H9 (cell line): ENCODE measurements around the gene IDH3B. TPM values are rescaled to one million over a fixed set of nuclear protein-coding genes. Genes with fewer than 3 reads are reported as not detected.
A peak's percentile ranks its signal among the peaks of the same experiment; 100 is the strongest.

ENCODE experiments used
- DNase-seq: peaks from one replicate; pipeline ENCODE4 v3.0.0-alpha.2; 2017
- H2AFZ ChIP-seq: one replicate; pipeline ENCODE4 v1.6.1; 2013; ENCODE audit warnings: mild to moderate bottlenecking, low read length, control low read depth, moderate library complexity
- H2AK5ac ChIP-seq: 2 replicates; pipeline ENCODE4 v1.6.1; 2013; ENCODE audit warnings: low read length, control low read depth, mixed read lengths; ENCODE audit not compliant: insufficient read length
- H2BK120ac ChIP-seq: one replicate; pipeline ENCODE4 v1.6.1; 2013; ENCODE audit warnings: low read depth, mild to moderate bottlenecking, low read length, control low read depth, inconsistent platforms; ENCODE audit not compliant: poor library complexity, severe bottlenecking
- H2BK12ac ChIP-seq: 2 replicates; pipeline ENCODE4 v1.6.1; 2013; ENCODE audit warnings: low read length, control low read depth, mixed read lengths, low read depth; ENCODE audit not compliant: insufficient read length
- H2BK15ac ChIP-seq: 2 replicates; pipeline ENCODE4 v1.6.1; 2013; ENCODE audit warnings: low read depth, low read length, control low read depth
- H2BK20ac ChIP-seq: one replicate; pipeline ENCODE4 v1.6.1; 2013; ENCODE audit warnings: low read depth, mild to moderate bottlenecking, low read length, control low read depth, inconsistent platforms; ENCODE audit not compliant: poor library complexity, severe bottlenecking
- H2BK5ac ChIP-seq: 2 replicates; pipeline ENCODE4 v1.6.1; 2013; ENCODE audit warnings: low read length, control low read depth, mixed read lengths; ENCODE audit not compliant: insufficient read length
- H3K14ac ChIP-seq: 2 replicates; pipeline ENCODE4 v1.6.1; 2013; ENCODE audit warnings: low read length, control low read depth; ENCODE audit not compliant: insufficient read depth
- H3K18ac ChIP-seq: 2 replicates; pipeline ENCODE4 v1.6.1; 2013; ENCODE audit warnings: low read depth, mild to moderate bottlenecking, mixed read lengths, low read length, control low read depth; ENCODE audit not compliant: insufficient read length
- H3K23ac ChIP-seq: 2 replicates; pipeline ENCODE4 v1.6.1; 2013; ENCODE audit warnings: low read length, control low read depth, mixed read lengths, low read depth; ENCODE audit not compliant: insufficient read length
- H3K23me2 ChIP-seq: 2 replicates; pipeline ENCODE4 v1.6.1; 2013; ENCODE audit warnings: low read depth, mild to moderate bottlenecking, mixed read lengths, low read length, control low read depth; ENCODE audit not compliant: insufficient read length, poor library complexity, severe bottlenecking
- H3K27ac ChIP-seq: 2 replicates; pipeline ENCODE4 v1.5.1; 2013; ENCODE audit warnings: low read length, control low read depth, mixed read lengths, low read depth; ENCODE audit not compliant: insufficient read length
- H3K27me3 ChIP-seq: 2 replicates; pipeline ENCODE4 v1.6.1; 2013; ENCODE audit warnings: low read length, control low read depth, inconsistent platforms; ENCODE audit not compliant: insufficient read depth
- H3K4ac ChIP-seq: 2 replicates; pipeline ENCODE4 v1.6.1; 2013; ENCODE audit warnings: low read depth, mild to moderate bottlenecking, control low read depth, inconsistent platforms, low read length, moderate library complexity
- H3K4me1 ChIP-seq: 2 replicates; pipeline ENCODE4 v1.6.1; 2013; ENCODE audit warnings: low read length, control low read depth, inconsistent platforms; ENCODE audit not compliant: insufficient read depth
- H3K4me2 ChIP-seq: 2 replicates; pipeline ENCODE4 v1.6.1; 2013; ENCODE audit warnings: low read length, control low read depth, mixed read lengths; ENCODE audit not compliant: insufficient read length, insufficient read depth
- H3K56ac ChIP-seq: 2 replicates; pipeline ENCODE4 v1.6.1; 2013; ENCODE audit warnings: low read depth, mild to moderate bottlenecking, mixed read lengths, low read length, control low read depth; ENCODE audit not compliant: insufficient read length
- H3K79me1 ChIP-seq: 2 replicates; pipeline ENCODE4 v1.6.1; 2013; ENCODE audit warnings: low read depth, mild to moderate bottlenecking, moderate library complexity, low read length, control low read depth, inconsistent platforms; ENCODE audit not compliant: insufficient read depth, poor library complexity, severe bottlenecking
- H3K79me2 ChIP-seq: 2 replicates; pipeline ENCODE4 v1.6.1; 2013; ENCODE audit warnings: low read length, control low read depth, inconsistent platforms; ENCODE audit not compliant: insufficient read depth
- H3K9ac ChIP-seq: 2 replicates; pipeline ENCODE4 v1.6.1; 2013; ENCODE audit warnings: low read length, control low read depth, mixed read lengths; ENCODE audit not compliant: insufficient read length; ENCODE audit errors: extremely low read depth
- H3K9me3 ChIP-seq: one replicate; pipeline ENCODE4 v1.6.1; 2013; ENCODE audit warnings: low read depth, low read length, inconsistent platforms; ENCODE audit not compliant: control insufficient read depth
- H3T11ph ChIP-seq: one replicate; pipeline ENCODE4 v1.6.1; 2013; ENCODE audit warnings: mild to moderate bottlenecking, low read length, control low read depth, inconsistent platforms
- H4K20me1 ChIP-seq: one replicate; pipeline ENCODE4 v1.6.1; 2013; ENCODE audit not compliant: control insufficient read depth, insufficient read length, insufficient read depth
- H4K5ac ChIP-seq: 2 replicates; pipeline ENCODE4 v1.6.1; 2013; ENCODE audit warnings: low read depth, mild to moderate bottlenecking, mixed read lengths, low read length, control low read depth; ENCODE audit not compliant: insufficient read length
- H4K8ac ChIP-seq: replicated peaks from 2 replicates; pipeline ENCODE4 v1.6.1; 2013; ENCODE audit warnings: low read length, control low read depth, mixed read lengths, low read depth; ENCODE audit not compliant: insufficient read length
- H4K91ac ChIP-seq: 2 replicates; pipeline ENCODE4 v1.6.1; 2013; ENCODE audit warnings: low read depth, mild to moderate bottlenecking, moderate library complexity, mixed read lengths, low read length, control low read depth; ENCODE audit not compliant: insufficient read length
- H3K27ac Mint-ChIP-seq, 3 experiments: 2 replicates in 2 of 3; 3 replicates in 1 of 3; pipeline ENCODE4 v1.8.0; 2020 to 2021; ENCODE audit warnings: mixed read lengths in 3 of 3, mild to moderate bottlenecking in 1 of 3, moderate library complexity in 1 of 3
- H3K27me3 Mint-ChIP-seq: 2 replicates; pipeline ENCODE4 v1.8.0; 2021; ENCODE audit warnings: low read depth, mild to moderate bottlenecking, moderate library complexity, mixed read lengths
- H3K36me3 Mint-ChIP-seq, 3 experiments: 2 replicates in 2 of 3; 3 replicates in 1 of 3; pipeline ENCODE4 v1.8.0; 2020 to 2021; ENCODE audit warnings: low read depth in 3 of 3, mixed read lengths in 3 of 3; ENCODE audit not compliant: insufficient read depth in 1 of 3
- H3K4me1 Mint-ChIP-seq, 2 experiments: 2 replicates each; pipeline ENCODE4 v1.8.0; 2020; ENCODE audit warnings: mixed read lengths in 2 of 2
- H3K4me3 Mint-ChIP-seq, 2 experiments: 2 replicates in 1 of 2; 3 replicates in 1 of 2; pipeline ENCODE4 v1.8.0; 2020 to 2021; ENCODE audit warnings: mild to moderate bottlenecking in 2 of 2, mixed read lengths in 2 of 2, moderate library complexity in 1 of 2
- H3K9me3 Mint-ChIP-seq, 2 experiments: 2 replicates in 1 of 2; 3 replicates in 1 of 2; pipeline ENCODE4 v1.8.0; 2020; ENCODE audit warnings: mild to moderate bottlenecking in 2 of 2, mixed read lengths in 2 of 2, moderate library complexity in 1 of 2
- CTCF ChIP-seq: fragments of 200-600 bp; sonication (generic); conservative IDR thresholded peaks from 3 replicates; pipeline ENCODE4 v1.8.0; 2021; ENCODE audit warnings: antibody characterized with exemption, mild to moderate bottlenecking
- WGBS: extraction: QIAGEN DNeasy Blood & Tissue Kit; methylation state at CpG from one replicate; pipeline ENCODE4 v1.1.7; 2013; ENCODE audit warnings: missing lambda C conversion rate, low lambda C conversion rate, mixed read lengths; ENCODE audit not compliant: insufficient read length; ENCODE audit errors: extremely low coverage; 5-methylcytosine and 5-hydroxymethylcytosine counted together
- total RNA-seq: library from RNA; stranded (reverse); gene quantifications from 2 replicates; pipeline ENCODE4 v1.2.1, GENCODE V29; 2021

IDH3B gene
- total RNA-seq, 1 experiment from 2014 or later = 114 TPM

DNA sequence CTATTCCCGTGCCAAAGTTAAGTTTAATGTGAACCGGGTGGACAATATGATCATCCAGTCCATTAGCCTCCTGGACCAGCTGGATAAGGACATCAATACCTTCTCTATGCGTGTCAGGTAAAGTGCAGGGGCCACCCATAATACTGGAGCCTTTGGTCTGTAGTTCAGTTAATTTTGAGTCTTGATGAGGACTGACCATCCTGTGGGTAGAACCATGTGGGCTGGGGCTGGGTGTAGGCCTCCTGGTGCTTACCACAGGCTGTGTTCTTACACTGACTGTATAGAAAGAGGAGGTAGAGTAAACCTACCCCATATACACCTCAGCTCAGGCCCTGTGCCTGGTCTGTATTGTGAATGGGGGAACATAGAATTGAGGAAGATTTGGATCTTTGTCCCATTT, 9.2 kb downstream of the IDH3B start:
- WGBS = no CpG with 5 or more reads among the region's 3 CpGs
- peaks cover 53 to 73% (median 68%) of the 10 kb centered on the region in 3 experiments for H3K36me3 Mint-ChIP-seq

More for the DNA sequence above, 9.2 kb downstream of the IDH3B start:
- H3K27ac ChIP-seq = no peak overlapping the region
- H2BK120ac ChIP-seq = no peak overlapping the region
- no peak overlapping the region for H3T11ph ChIP-seq
- peak overlapping the region in 2 of 3 experiments; percentile 59 to 84; a peak in 4 of 7 replicates for H3K27ac Mint-ChIP-seq
- no peak for TF ChIP-seq CTCF
- peak overlapping the region; percentile 96 for H3K4me2 ChIP-seq
- H3K23ac ChIP-seq = no peak overlapping the region
- no peak overlapping the region for H2BK12ac ChIP-seq
- H3K79me2 ChIP-seq = peaks cover 17% of the 10 kb centered on the region
- no peak overlapping the region for H3K18ac ChIP-seq
- no peak overlapping the region for H2BK20ac ChIP-seq
- H4K5ac ChIP-seq = no peak overlapping the region
- H4K20me1 ChIP-seq = no peaks in the 10 kb centered on the region
- no peak overlapping the region for H3K56ac ChIP-seq
- H3K4ac ChIP-seq = no peak overlapping the region
- H2BK5ac ChIP-seq = no peak overlapping the region
- H3K9me3 ChIP-seq = no peaks in the 10 kb centered on the region
- no peaks in the 10 kb centered on the region; the same call in 1 of the 2 replicates for H3K4me1 ChIP-seq
- H3K4me3 Mint-ChIP-seq = peak overlapping the region; percentile 88 to 93
- H4K91ac ChIP-seq = no peak overlapping the region
- no peaks in the 10 kb centered on the region for H3K27me3 ChIP-seq
- no peak for DNase-seq
- H2AFZ ChIP-seq = no peak overlapping the region
- H3K9ac ChIP-seq = no peak overlapping the region
- peaks cover 11% of the 10 kb centered on the region for H3K79me1 ChIP-seq
- H3K4me1 Mint-ChIP-seq = peaks cover 15 to 22% of the 10 kb centered on the region in 2 experiments
- peaks cover 9% of the 10 kb centered on the region for H3K23me2 ChIP-seq
- no peak overlapping the region for H3K14ac ChIP-seq
- H2BK15ac ChIP-seq = no peak overlapping the region
- no peak overlapping the region for H2AK5ac ChIP-seq
- no peaks in the 10 kb centered on the region for H3K9me3 Mint-ChIP-seq
- H3K27me3 Mint-ChIP-seq = peaks cover 3% of the 10 kb centered on the region; the same call in 1 of the 2 replicates
- H4K8ac ChIP-seq = no peak overlapping the region
